ENCODE results near the gene TENM4. TPM values are rescaled to one million over a fixed set of nuclear protein-coding genes. Genes with fewer than 3 reads are reported as not detected.

TENM4 gene
- polyA plus RNA-seq, 4 donors = 19.1 to 29.5 (median 22.3) TPM

- DNase-seq (ENCODE audit: low read depth in 4 of 4, low spot score in 2 of 4) = no peak
These were observed 688.3 kb downstream of the TENM4 start for GRCh38 chr11:78752494-78752893.

- DNase-seq (ENCODE audit: low read depth in 4 of 4, low spot score in 2 of 4) = no peak
These were observed 691.7 kb downstream of the TENM4 start for GRCh38 chr11:78748918-78749690.

- DNase-seq (ENCODE audit: low read depth in 4 of 4, low spot score in 2 of 4) = no peak
These were observed 695.9 kb downstream of the TENM4 start for GRCh38 chr11:78744949-78745348.

GRCh38 chr11:78744202-78744601 lies 696.6 kb downstream of the TENM4 start:
- DNase-seq (ENCODE audit: low read depth in 4 of 4, low spot score in 2 of 4) = no peak

- no peak for DNase-seq (ENCODE audit: low read depth in 4 of 4, low spot score in 2 of 4)
These were observed 698.4 kb downstream of the TENM4 start for GRCh38 chr11:78742430-78742829.

GRCh38 chr11:78741741-78742140 lies 699.1 kb downstream of the TENM4 start:
- no peak for DNase-seq (ENCODE audit: low read depth in 4 of 4, low spot score in 2 of 4)

GRCh38 chr11:78740199-78741071 lies 700.4 kb downstream of the TENM4 start:
- no peak for DNase-seq (ENCODE audit: low read depth in 4 of 4, low spot score in 2 of 4)

GRCh38 chr11:78737891-78738290 lies 702.9 kb downstream of the TENM4 start:
- no peak for DNase-seq (ENCODE audit: low read depth in 4 of 4, low spot score in 2 of 4)

- no peak for DNase-seq (ENCODE audit: low read depth in 4 of 4, low spot score in 2 of 4)
These were observed 703.5 kb downstream of the TENM4 start for GRCh38 chr11:78737301-78737700.

GRCh38 chr11:78735711-78736110 lies 705.1 kb downstream of the TENM4 start:
- DNase-seq (ENCODE audit: low read depth in 4 of 4, low spot score in 2 of 4) = no peak

GRCh38 chr11:78733031-78733430 lies 707.8 kb downstream of the TENM4 start:
- DNase-seq (ENCODE audit: low read depth in 4 of 4, low spot score in 2 of 4) = no peak

GRCh38 chr11:78732246-78732645 lies 708.6 kb downstream of the TENM4 start:
- no peak for DNase-seq (ENCODE audit: low read depth in 4 of 4, low spot score in 2 of 4)

- no peak for DNase-seq (ENCODE audit: low read depth in 4 of 4, low spot score in 2 of 4)
These were observed 709.8 kb downstream of the TENM4 start for GRCh38 chr11:78731027-78731426.

GRCh38 chr11:78730267-78730824 lies 710.5 kb downstream of the TENM4 start:
- no peak for DNase-seq (ENCODE audit: low read depth in 4 of 4, low spot score in 2 of 4)

GRCh38 chr11:78727816-78728215 lies 713.0 kb downstream of the TENM4 start:
- DNase-seq (ENCODE audit: low read depth in 4 of 4, low spot score in 2 of 4) = no peak

- DNase-seq (ENCODE audit: low read depth in 4 of 4, low spot score in 2 of 4) = no peak
These were observed 715.6 kb downstream of the TENM4 start for GRCh38 chr11:78725200-78725599.

GRCh38 chr11:78722786-78723185 lies 718.0 kb downstream of the TENM4 start:
- DNase-seq (ENCODE audit: low read depth in 4 of 4, low spot score in 2 of 4) = no peak

GRCh38 chr11:78720281-78720989 lies 720.4 kb downstream of the TENM4 start:
- DNase-seq (ENCODE audit: low read depth in 4 of 4, low spot score in 2 of 4) = no peak

- no peak for DNase-seq (ENCODE audit: low read depth in 4 of 4, low spot score in 2 of 4)
These were observed 723.8 kb downstream of the TENM4 start for GRCh38 chr11:78717041-78717440.

- peak in 1 of 4 donors; percentile 41 for DNase-seq (ENCODE audit: low read depth in 4 of 4, low spot score in 2 of 4)
These were observed 725.1 kb downstream of the TENM4 start for GRCh38 chr11:78715639-78716311.
